ENCODE results near the gene MPRIP. TPM values are rescaled to one million over a fixed set of nuclear protein-coding genes. Genes with fewer than 3 reads are reported as not detected.

Gene MPRIP
- total and polyA plus RNA-seq, 2 of the 13 experiments (the other 11 are each of a cell fraction or from before 2014, with no cell fraction given) = 50.2 to 52.4 TPM

GRCh38 chr17:17107281-17107680 lies 65.0 kb downstream of the MPRIP start:
- no peaks in the 10 kb centered on the region for H3K9me3 ChIP-seq (ENCODE audit: low read length)
- no peaks in the 10 kb centered on the region for H3K79me2 ChIP-seq (ENCODE audit: insufficient read depth, low read length)
- FAIRE-seq (no peak), ATAC-seq (no peak), DNase-seq (ENCODE audit: low spot score) (no peak)
- intact Hi-C loops (cut with micrococcal nuclease; ENCODE audit: unreplicated experiment) = no loop called here
- no peak overlapping the region for H3K4me2 ChIP-seq (ENCODE audit: low read depth, low read length)
- in situ Hi-C loops (cut with HindIII; ENCODE audit: extremely low pct_ligation_motif_present, low pct_unique_long_range_greater_than_20kb) = no loop called here
- ChIA-PET CTCF (ENCODE audit: low intra/inter-chr PET ratio, low total read pairs) (no interaction called here), POLR2A (no interaction called here)
- H2AFZ ChIP-seq (ENCODE audit: low read length) = no peak overlapping the region
- no peak overlapping the region for H3K9ac ChIP-seq (ENCODE audit: insufficient read depth, low read depth, low read length)
- no TSS peak for BruUV-seq (replicated peaks)
- no peaks in the 10 kb centered on the region for H4K20me1 ChIP-seq (ENCODE audit: insufficient read depth, low read length)
- H3K36me3 ChIP-seq (replicated peaks in 1 of 2; ENCODE audit: control insufficient read depth in 1 of 2, insufficient read depth in 2 of 2, low read length in 2 of 2) = 0 out of 5 replicates have a peak, but pooled peaks cover 0 to 1% of the 10 kb centered on the region in 2 experiments
- no peaks in the 10 kb centered on the region for H3K27me3 ChIP-seq (ENCODE audit: control insufficient read depth in 1 of 2, insufficient read depth in 2 of 2, low read length in 2 of 2)
- no peak overlapping the region for H3K27ac ChIP-seq (ENCODE audit: extremely low read length, insufficient read depth, low read length)
- H3K4me3 ChIP-seq (replicated peaks in 1 of 3; ENCODE audit: insufficient read depth in 1 of 3, low read depth in 2 of 3, low read length in 3 of 3) = no peak overlapping the region
- WGBS (ENCODE audit: low lambda C conversion rate) = 96% methylated on average over 3 of the region's 4 CpGs
- H3K4me1 ChIP-seq (ENCODE audit: insufficient read depth, low read length) = peaks cover 20% of the 10 kb centered on the region
- no peak for TF ChIP-seq BHLHE40 (IDR thresholded peaks at IDR 0.05; ENCODE audit: low read length)
- no peak for TF ChIP-seq SRF (IDR thresholded peaks at IDR 0.05; ENCODE audit: low read depth, low read length)
- TF ChIP-seq POGZ (CRISPR knock-in tag; IDR thresholded peaks at IDR 0.05) = no peak
- TF ChIP-seq MXD4 (CRISPR knock-in tag; IDR thresholded peaks at IDR 0.05) = no peak
- no peak for TF ChIP-seq ZNF841 (CRISPR knock-in tag; IDR thresholded peaks at IDR 0.05; ENCODE audit: borderline replicate concordance)
- no peak for TF ChIP-seq KAT2B (IDR thresholded peaks at IDR 0.05; ENCODE audit: borderline replicate concordance, low read depth, low read length)
- TF ChIP-seq POLR2A (IDR thresholded peaks at IDR 0.05; ENCODE audit: insufficient read depth in 1 of 2, low read depth in 2 of 2, low read length in 2 of 2) = no peak
- TF ChIP-seq SUZ12 (IDR thresholded peaks at IDR 0.05; ENCODE audit: low read depth, low read length) = no peak
- TF ChIP-seq, protein P1, sequence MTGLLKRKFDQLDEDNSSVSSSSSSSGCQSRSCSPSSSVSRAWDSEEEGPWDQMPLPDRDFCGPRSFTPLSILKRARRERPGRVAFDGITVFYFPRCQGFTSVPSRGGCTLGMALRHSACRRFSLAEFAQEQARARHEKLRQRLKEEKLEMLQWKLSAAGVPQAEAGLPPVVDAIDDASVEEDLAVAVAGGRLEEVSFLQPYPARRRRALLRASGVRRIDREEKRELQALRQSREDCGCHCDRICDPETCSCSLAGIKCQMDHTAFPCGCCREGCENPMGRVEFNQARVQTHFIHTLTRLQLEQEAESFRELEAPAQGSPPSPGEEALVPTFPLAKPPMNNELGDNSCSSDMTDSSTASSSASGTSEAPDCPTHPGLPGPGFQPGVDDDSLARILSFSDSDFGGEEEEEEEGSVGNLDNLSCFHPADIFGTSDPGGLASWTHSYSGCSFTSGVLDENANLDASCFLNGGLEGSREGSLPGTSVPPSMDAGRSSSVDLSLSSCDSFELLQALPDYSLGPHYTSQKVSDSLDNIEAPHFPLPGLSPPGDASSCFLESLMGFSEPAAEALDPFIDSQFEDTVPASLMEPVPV (CRISPR knock-in tag; IDR thresholded peaks at IDR 0.05) = no peak
- TF ChIP-seq CCAR2 (optimal IDR thresholded peaks at IDR 0.05; ENCODE audit: low read depth, low read length) = no peak
- no peak for TF ChIP-seq ELF1 (CRISPR knock-in tag; IDR thresholded peaks at IDR 0.05)
